T-helper 22 cell (primary cell): ENCODE measurements around the gene CFHR2.
"Not testable (repeated sequence)": the region's sequence is repeated elsewhere in the genome, so short reads cannot be mapped to it uniquely, and the experiment has no call there.

Experiments
- DNase-seq: peaks from one replicate; pipeline ENCODE4 v3.0.0-alpha.2; 2020; ENCODE audit warnings: low read depth

The CFHR2 gene

DNA sequence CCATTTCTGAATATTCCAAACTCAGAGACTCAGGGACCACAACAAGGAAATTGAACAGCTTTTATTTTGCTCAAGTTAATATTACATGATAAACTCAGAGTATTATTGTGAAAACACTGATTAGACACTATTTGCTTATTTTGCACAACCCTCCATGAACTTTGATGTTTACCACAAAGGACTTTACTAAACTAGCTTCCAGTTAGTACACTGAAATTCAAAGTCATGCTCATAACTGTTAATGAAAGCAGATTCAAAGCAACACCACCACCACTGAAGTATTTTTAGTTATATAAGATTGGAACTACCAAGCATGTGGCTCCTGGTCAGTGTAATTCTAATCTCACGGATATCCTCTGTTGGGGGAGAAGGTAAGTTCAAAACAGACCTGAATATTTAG is at the start of gene CFHR2:
TSS of gene CFHR2 (plus strand) at position 171 of the 400 bp plus-strand sequence. CDS start at position 314, 143 bp downstream.
- not testable (repeated sequence) for DNase-seq

- no peak for DNase-seq
These were observed 47.2 kb upstream of the CFHR2 start for GRCh38 chr1:196896355-196896754.

GRCh38 chr1:196897158-196897828 is 46.2 kb upstream of the CFHR2 start:
- no peak for DNase-seq

GRCh38 chr1:196902344-196902743 is 41.2 kb upstream of the CFHR2 start:
- no peak for DNase-seq

DNA sequence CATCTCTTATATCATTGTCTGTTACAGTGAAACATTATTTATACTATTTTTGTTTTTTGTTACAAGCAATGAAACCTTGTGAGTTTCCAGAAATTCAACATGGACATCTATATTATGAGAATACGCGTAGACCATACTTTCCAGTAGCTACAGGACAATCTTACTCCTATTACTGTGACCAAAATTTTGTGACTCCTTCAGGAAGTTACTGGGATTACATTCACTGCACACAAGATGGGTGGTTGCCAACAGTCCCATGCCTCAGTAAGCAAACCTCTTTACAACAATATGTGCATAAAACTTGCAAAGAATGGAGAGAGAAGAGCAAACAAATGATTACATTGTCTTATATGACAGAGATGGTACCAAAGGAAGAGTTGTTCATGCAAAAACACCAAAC is 33.3 kb upstream of the CFHR2 start:
- DNase-seq: no peak

GRCh38 chr1:196912283-196912682 is 31.3 kb upstream of the CFHR2 start:
- DNase-seq: not testable (repeated sequence)

DNA sequence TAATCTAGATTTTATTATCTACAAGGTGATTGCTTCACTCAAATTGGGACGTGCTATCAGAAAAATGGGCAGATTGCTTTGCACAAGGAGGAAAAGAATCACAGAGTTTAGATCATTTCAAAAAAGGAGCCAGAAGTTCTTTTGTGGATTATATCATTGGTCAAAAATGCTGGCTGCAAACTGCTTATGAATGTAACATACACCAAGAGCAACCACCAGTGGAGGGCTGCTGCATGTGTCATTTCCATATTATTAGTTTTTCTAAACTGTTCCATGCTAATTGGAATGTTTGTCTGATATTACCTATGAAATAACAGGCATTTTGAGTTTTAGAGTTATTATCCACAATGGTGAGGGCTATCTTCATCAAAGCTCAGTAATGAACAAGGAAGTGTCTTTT is 16.7 kb upstream of the CFHR2 start:
- DNase-seq: not testable (repeated sequence)

DNA sequence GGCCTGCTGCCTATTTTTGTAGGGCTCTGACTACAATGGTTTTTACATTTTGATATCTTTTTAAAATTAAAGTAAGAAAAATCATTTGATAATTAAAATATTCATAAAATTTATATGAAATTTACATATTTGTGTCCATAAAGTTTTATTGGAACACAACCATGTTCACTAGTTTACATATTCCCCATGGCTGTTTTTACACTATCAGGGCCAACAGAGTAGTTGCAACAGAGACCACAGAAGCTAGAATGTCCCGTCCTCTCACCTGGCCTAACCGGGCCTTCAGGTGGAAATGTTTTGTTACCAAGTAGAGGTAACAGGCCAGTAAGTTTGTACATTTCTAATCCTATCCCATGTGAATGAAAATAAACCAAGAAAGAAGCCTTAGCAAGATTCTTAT is 10.7 kb upstream of the CFHR2 start:
- not testable (repeated sequence) for DNase-seq

DNA sequence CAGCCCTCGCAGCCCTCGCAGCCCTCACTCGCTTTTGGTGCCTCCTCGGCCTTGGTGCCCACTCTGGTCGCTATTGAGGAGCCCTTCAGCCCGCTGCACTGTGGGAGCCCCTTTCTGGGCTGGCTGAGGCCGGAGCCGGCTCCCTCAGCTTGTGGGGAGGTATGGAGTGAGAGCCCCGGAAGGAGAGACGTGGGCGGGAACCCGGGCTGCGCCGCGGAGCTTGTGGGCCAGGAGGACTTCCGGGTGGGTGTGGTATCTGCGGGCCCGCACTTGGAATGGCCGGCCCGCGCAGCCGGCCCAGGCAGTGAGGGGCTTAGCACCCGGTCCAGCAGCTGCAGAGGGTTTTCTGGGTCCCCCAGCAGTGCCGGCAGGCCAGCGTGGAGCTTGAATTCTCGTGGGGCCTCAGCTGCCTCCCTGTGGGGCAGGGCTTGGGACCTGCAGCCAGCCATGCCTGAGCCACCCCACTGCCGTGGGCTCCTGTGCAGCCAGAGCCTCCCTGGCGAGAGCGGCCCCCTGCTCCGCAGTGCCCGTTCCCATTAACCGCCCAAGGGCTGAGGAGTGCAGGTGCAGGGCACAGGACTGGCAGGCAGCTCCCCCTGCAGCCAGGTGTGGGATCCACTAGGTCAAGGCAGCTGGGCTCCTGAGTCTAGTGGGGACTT is 9.9 kb upstream of the CFHR2 start:
- no peak for DNase-seq

GRCh38 chr1:196941474-196941873 is 2.1 kb upstream of the CFHR2 start:
- DNase-seq: not testable (repeated sequence)

DNA sequence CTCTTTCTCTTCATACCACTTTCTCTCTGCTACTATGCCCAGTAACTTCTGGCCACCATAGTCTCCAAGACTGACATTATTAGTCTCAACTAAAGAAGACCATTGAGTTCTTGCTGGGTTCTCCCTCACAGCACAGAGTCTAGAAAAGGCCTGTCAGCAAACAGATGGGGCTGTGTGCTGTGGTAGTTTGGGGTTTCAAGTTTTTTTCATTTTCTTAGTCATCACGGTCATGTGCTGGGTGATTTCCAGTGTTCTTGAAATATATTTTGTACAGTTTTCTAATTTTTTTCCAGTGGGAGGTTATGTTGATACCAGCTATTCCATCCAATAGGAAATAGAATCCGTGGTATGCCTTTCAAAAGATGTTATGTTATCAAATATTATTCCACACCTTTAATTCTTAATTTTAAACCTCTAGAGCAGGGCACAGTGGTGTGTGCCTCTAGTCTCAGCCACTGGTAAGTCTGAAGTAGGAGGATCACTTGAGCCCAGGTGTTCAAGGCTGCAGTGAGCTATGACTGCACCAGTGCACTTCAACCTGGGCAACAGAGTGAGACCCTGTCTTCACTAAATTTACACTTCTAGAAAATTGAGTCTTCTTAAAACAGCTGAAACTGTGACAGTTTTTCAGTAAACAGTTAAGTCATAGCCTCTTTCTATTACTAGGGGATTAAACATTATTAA is 8.3 kb downstream of the CFHR2 start:
- no peak for DNase-seq

DNA sequence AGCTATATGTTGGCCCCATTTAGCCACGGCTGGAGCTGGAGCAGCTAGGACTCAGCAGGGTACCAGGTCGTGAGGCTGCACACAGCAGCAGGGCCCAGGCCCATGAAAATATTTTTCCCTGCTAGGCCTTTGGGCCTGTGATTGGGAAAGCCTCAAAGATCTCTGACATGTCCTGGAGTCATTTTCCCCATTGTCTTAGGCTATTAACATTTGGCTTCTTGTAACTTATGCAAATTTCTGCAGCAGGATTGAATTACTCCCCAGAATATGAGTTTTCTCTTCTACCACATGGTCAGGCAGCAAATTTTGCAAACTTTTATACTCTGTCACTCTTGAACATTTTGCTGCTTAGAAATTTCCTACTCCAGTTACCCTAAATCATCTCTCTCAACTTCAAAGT is 11.2 kb downstream of the CFHR2 start:
- no peak for DNase-seq

GRCh38 chr1:196955926-196956325 is 12.4 kb downstream of the CFHR2 start:
- no peak for DNase-seq

DNA sequence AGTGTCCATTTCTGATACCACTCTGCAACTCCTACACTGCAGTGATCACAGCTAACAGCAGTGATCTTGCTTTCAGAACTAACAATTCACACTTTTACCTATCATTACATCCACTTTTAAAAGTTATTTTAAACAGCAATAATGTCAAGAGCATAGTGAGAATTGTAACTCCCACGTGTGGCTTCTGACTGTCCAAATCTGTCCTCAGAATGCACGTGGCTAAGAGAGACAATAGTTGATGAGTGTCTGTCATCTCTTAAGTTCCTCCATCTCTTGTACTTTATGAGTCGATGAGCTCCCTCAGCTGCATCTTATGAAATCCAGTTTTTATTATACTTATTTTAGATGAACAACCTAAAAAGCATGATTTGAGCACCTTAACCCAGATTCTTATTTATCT is 17.3 kb downstream of the CFHR2 start:
- DNase-seq: no peak

- no peak for DNase-seq
These were observed 26.6 kb downstream of the CFHR2 start for GRCh38 chr1:196970182-196970581.

DNA sequence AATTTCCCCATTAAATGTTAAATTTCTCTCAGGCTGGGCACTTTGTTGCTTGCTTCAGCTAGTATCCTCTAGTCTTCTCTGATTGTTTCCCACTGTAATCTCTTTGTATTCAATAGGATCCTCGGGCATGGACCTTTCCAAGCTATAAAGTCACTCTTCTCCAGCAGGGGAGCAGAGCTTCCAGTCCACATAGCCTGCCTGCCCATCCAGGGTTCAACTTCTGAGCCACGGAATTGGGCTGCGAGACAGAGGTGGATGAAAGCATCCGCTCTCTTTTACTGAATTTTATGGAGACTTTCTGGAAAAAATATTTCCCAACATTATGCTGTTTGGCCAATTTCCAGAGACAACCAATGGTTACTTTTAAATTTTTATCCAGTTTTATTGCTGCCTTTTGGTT is 32.7 kb downstream of the CFHR2 start:
- DNase-seq: no peak

GRCh38 chr1:196977278-196977677 is 33.7 kb downstream of the CFHR2 start, which contains the start of gene CFHR5:
Gene CFHR5, plus strand, starts transcription at chr1:196977556. Its CDS starts 109 bp downstream, at chr1:196977665.
- no peak for DNase-seq

DNA sequence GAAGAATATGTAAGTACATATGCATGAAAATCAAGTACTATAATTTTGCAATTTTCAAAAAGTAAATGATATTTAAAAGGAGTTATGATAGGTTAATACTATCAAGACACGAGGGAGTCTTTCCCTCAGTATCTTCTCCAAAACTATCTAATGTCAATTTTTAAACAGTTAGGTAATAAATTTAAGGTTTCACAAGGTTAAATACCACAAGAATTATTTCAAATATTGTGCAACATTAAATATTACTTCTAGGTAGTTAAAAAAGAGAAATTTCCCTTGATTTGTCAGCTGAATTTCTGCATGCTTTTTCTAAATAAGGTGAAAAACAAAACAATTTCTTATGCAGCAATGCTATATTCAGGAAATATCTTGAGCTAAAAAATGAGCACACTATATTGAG is 37.3 kb downstream of the CFHR2 start:
- DNase-seq: no peak

GRCh38 chr1:196982247-196982646 is 38.7 kb downstream of the CFHR2 start:
- not testable (repeated sequence) for DNase-seq

DNA sequence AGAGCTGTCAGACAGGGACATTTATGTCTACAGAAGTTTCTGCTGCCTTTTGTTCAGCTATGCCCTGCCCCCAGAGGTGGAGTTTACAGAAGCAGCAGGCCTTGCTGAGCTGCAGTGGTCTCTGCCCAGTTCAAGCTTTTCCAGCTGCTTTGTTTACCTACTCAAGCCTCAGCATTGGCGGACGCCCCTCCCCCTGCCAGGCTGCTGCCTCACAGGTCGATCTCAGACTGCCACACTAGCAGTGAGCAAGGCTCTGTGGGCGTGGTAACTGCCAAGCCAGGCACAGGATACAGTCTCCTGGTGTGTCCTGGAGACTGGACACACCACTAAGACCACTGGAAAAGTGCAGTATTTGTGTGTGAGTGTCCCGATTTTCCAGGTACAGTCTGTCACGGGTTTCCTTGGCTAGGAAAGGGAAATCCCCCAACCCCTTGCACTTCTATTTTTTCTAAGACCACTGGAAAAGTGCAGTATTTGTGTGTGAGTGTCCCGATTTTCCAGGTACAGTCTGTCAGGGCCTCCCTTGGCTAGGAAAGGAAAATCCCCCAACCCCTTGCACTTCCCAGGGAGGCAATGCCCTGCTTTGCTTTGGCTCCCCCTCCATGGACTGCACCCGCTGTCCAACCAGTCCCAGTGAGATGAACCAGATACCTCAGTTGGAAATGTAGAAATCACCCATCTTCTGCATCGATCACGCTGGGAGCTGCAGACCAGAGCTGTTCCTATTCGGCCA is 48.5 kb downstream of the CFHR2 start:
- DNase-seq: not testable (repeated sequence)

GRCh38 chr1:196993916-196994315 is 50.4 kb downstream of the CFHR2 start:
- no peak for DNase-seq

DNA sequence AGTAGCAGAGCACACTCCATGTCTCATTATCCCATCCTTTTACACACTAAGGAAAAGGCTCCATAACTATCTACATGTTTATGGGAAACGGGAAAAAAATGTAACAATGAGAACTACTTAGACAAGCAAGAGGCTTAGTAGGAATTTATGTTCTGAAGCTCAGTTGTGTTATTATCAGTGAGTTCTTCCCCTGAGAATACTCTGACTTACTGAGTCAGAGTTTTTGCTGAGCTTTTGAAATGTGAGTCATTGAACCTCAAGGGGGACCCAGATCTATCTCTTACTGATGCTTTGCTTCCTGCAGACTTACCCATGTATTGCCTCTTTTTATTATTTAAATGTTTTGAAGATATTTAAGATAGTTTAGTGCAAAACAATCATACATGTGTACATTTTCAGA is 53.9 kb downstream of the CFHR2 start:
- no peak for DNase-seq
